Trophoblast cell (in vitro differentiated cells and primary cell): Measurements from ENCODE around the gene TOM1L2.
A peak's percentile ranks its signal among the peaks of the same experiment; 100 is the strongest.

Experiments
- DNase-seq, 2 donors: peaks; one replicate each; pipeline ENCODE4 v3.0.0-alpha.2; 2016
- H2AFZ ChIP-seq: 2 replicates; pipeline ENCODE4 v1.6.1; 2013; ENCODE audit warnings: low read length, moderate library complexity, mild to moderate bottlenecking; ENCODE audit not compliant: insufficient read depth, poor library complexity
- H2AK5ac ChIP-seq: 2 replicates; pipeline ENCODE4 v1.6.1; 2013; ENCODE audit warnings: mild to moderate bottlenecking, low read length
- H2BK120ac ChIP-seq: 2 replicates; pipeline ENCODE4 v1.6.1; 2013; ENCODE audit warnings: low read length, mild to moderate bottlenecking, moderate library complexity; ENCODE audit not compliant: insufficient read depth, poor library complexity
- H2BK12ac ChIP-seq: 2 replicates; pipeline ENCODE4 v1.6.1; 2013; ENCODE audit warnings: mild to moderate bottlenecking, low read length, moderate library complexity
- H2BK5ac ChIP-seq: 2 replicates; pipeline ENCODE4 v1.6.1; 2013; ENCODE audit warnings: low read length, low read depth, moderate library complexity, mild to moderate bottlenecking; ENCODE audit not compliant: poor library complexity
- H3K14ac ChIP-seq: 2 replicates; pipeline ENCODE4 v1.6.1; 2013; ENCODE audit warnings: mild to moderate bottlenecking, low read length
- H3K18ac ChIP-seq: 2 replicates; pipeline ENCODE4 v1.6.1; 2013; ENCODE audit warnings: mild to moderate bottlenecking, low read length
- H3K23ac ChIP-seq: 2 replicates; pipeline ENCODE4 v1.6.1; 2013; ENCODE audit warnings: low read length
- H3K27ac ChIP-seq: 2 replicates; pipeline ENCODE4 v1.5.1; 2013; ENCODE audit warnings: low read depth, mild to moderate bottlenecking, inconsistent platforms, low read length, moderate library complexity
- H3K27me3 ChIP-seq: 2 replicates; pipeline ENCODE4 v1.6.1; 2013; ENCODE audit warnings: inconsistent platforms, mild to moderate bottlenecking, low read length, moderate library complexity; ENCODE audit not compliant: insufficient read depth
- H3K36me3 ChIP-seq, 2 experiments: 1 replicate in 1 of 2; 2 replicates in 1 of 2; pipeline ENCODE4 v1.6.1; 2013; ENCODE audit warnings: low read length in 2 of 2, mild to moderate bottlenecking in 2 of 2, moderate library complexity in 1 of 2; ENCODE audit not compliant: insufficient read depth in 2 of 2, control insufficient read depth in 1 of 2
- H3K4ac ChIP-seq: 2 replicates; pipeline ENCODE4 v1.6.1; 2013; ENCODE audit warnings: low read depth, mild to moderate bottlenecking, low read length, moderate library complexity
- H3K4me1 ChIP-seq, 2 experiments: 1 replicate in 1 of 2; 2 replicates in 1 of 2; pipeline ENCODE4 v1.6.1; 2013; ENCODE audit warnings: low read length in 2 of 2, mild to moderate bottlenecking in 2 of 2, moderate library complexity in 1 of 2; ENCODE audit not compliant: insufficient read depth in 2 of 2, control insufficient read depth in 1 of 2
- H3K4me2 ChIP-seq: 2 replicates; pipeline ENCODE4 v1.6.1; 2013; ENCODE audit warnings: inconsistent platforms, mild to moderate bottlenecking, low read length, moderate library complexity
- H3K4me3 ChIP-seq: 2 replicates; pipeline ENCODE4 v1.5.1; 2013; ENCODE audit warnings: mild to moderate bottlenecking, low read depth, low read length, inconsistent platforms
- H3K79me1 ChIP-seq: one replicate; pipeline ENCODE4 v1.6.1; 2013; ENCODE audit warnings: low read length
- H3K79me2 ChIP-seq: 2 replicates; pipeline ENCODE4 v1.6.1; 2013; ENCODE audit warnings: low read length, mild to moderate bottlenecking; ENCODE audit not compliant: control insufficient read depth, insufficient read depth, poor library complexity
- H3K9ac ChIP-seq: 2 replicates; pipeline ENCODE4 v1.6.1; 2013; ENCODE audit warnings: mild to moderate bottlenecking, low read length
- H3K9me3 ChIP-seq: 2 replicates; pipeline ENCODE4 v1.6.1; 2013; ENCODE audit warnings: low read depth, mild to moderate bottlenecking, control low read depth, inconsistent platforms, low read length; ENCODE audit not compliant: insufficient read depth
- H4K12ac ChIP-seq: 2 replicates; pipeline ENCODE4 v1.6.1; 2013; ENCODE audit warnings: low read depth, mild to moderate bottlenecking, low read length, moderate library complexity
- H4K8ac ChIP-seq: 2 replicates; pipeline ENCODE4 v1.6.1; 2013; ENCODE audit warnings: low read depth, mild to moderate bottlenecking, low read length, moderate library complexity
- H4K91ac ChIP-seq: one replicate; pipeline ENCODE4 v1.6.1; 2013; ENCODE audit warnings: low read depth, mild to moderate bottlenecking, low read length, moderate library complexity
- WGBS: extraction: QIAGEN DNeasy Blood & Tissue Kit; methylation state at CpG from one replicate; pipeline ENCODE4 v1.1.7; 2013; ENCODE audit warnings: missing lambda C conversion rate; ENCODE audit not compliant: insufficient read length, insufficient coverage; ENCODE audit errors: extremely low coverage; 5-methylcytosine and 5-hydroxymethylcytosine counted together

Gene TOM1L2

DNA sequence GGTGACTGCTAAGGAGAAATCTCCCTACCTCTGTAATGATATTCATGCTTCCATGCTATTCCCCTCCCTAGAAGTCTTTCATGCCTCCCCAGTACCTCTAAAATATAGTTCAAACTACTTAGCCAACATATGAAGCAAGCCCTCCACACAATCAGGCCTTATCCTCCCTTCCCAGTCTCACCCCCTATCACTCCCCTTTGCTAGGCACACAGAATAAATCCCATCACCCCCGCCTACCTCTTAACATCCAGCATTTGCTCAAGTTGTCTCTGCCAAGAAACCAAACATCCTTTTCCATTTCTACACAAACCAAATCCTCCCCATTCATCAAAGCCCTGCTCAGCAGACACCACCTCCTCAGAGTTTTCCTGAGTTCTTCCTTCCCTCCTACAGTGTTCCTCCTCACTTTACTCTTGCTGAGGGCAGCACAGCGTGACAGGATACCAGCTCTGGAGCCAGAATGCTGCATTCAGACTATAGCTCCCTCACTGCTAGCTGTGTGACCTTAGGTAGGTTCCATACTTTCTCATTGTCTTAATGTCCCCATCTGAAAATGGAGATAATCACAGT is 7.0 kb downstream of the TOM1L2 start:
- no peak overlapping the region for H3K4me3 ChIP-seq
- no peak overlapping the region for H3K9ac ChIP-seq
- no peak overlapping the region for H2BK120ac ChIP-seq
- H3K4ac ChIP-seq: no peak overlapping the region
- no peak overlapping the region for H4K91ac ChIP-seq
- WGBS: no CpG with 5 or more reads among the region's 2 CpGs
- no peak overlapping the region for H2AK5ac ChIP-seq
- H2BK12ac ChIP-seq: no peak overlapping the region
- peaks cover 0 to 3% of the 10 kb centered on the region in 2 experiments for H3K36me3 ChIP-seq
- no peak overlapping the region for H3K18ac ChIP-seq
- H3K23ac ChIP-seq: no peak overlapping the region
- no peak for DNase-seq
- no peak overlapping the region for H3K27ac ChIP-seq
- peaks cover 6% of the 10 kb centered on the region for H3K79me1 ChIP-seq
- H3K4me1 ChIP-seq: peaks cover 8 to 15% of the 10 kb centered on the region in 2 experiments
- peaks cover 3% of the 10 kb centered on the region for H3K79me2 ChIP-seq
- H3K4me2 ChIP-seq: no peak overlapping the region
- no peak overlapping the region for H4K12ac ChIP-seq
- H4K8ac ChIP-seq: no peak overlapping the region
- no peak overlapping the region for H3K14ac ChIP-seq
- H2BK5ac ChIP-seq: no peak overlapping the region
- no peaks in the 10 kb centered on the region for H3K9me3 ChIP-seq
- no peaks in the 10 kb centered on the region for H3K27me3 ChIP-seq
- H2AFZ ChIP-seq: no peak overlapping the region

DNA sequence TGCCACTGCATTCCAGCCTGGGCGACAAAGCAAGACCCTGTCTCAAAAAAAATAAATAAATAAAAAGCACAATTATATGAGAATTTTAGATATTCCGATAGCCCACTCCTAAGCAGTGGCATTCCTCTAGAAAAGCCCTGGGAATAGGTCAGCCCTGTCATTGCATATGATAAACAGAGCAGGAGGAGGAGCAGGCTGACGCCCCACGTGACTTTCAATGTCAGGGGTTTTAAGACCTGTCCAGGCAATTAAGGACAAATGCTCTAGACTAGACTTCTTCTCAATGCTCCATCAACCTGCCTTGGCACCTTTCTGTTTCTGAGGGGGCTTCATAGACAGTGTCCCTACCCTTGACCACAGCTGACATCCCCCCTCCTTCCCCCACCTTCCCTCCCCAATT is 7.5 kb downstream of the TOM1L2 start:
- Histone ChIP-seq H2AFZ (no peak overlapping the region), H3K4me3 (no peak overlapping the region), H3K9me3 (no peaks in the 10 kb centered on the region), H4K8ac (no peak overlapping the region), H2AK5ac (no peak overlapping the region), H3K23ac (no peak overlapping the region), H2BK5ac (no peak overlapping the region), H3K9ac (no peak overlapping the region), H3K4me2 (no peak overlapping the region), H4K12ac (no peak overlapping the region), H3K79me2 (peaks cover 6% of the 10 kb centered on the region), H3K4ac (no peak overlapping the region), H2BK12ac (no peak overlapping the region), H3K79me1 (peaks cover 8% of the 10 kb centered on the region), H3K14ac (no peak overlapping the region), H4K91ac (no peak overlapping the region), H3K27ac (no peak overlapping the region), H3K27me3 (no peaks in the 10 kb centered on the region), H2BK120ac (no peak overlapping the region), H3K18ac (no peak overlapping the region), H3K36me3 (peaks cover 0 to 3% of the 10 kb centered on the region in 2 experiments), H3K4me1 (peaks cover 11 to 18% of the 10 kb centered on the region in 2 experiments)
- no CpG with 5 or more reads among the region's 4 CpGs for WGBS
- no peak for DNase-seq

DNA sequence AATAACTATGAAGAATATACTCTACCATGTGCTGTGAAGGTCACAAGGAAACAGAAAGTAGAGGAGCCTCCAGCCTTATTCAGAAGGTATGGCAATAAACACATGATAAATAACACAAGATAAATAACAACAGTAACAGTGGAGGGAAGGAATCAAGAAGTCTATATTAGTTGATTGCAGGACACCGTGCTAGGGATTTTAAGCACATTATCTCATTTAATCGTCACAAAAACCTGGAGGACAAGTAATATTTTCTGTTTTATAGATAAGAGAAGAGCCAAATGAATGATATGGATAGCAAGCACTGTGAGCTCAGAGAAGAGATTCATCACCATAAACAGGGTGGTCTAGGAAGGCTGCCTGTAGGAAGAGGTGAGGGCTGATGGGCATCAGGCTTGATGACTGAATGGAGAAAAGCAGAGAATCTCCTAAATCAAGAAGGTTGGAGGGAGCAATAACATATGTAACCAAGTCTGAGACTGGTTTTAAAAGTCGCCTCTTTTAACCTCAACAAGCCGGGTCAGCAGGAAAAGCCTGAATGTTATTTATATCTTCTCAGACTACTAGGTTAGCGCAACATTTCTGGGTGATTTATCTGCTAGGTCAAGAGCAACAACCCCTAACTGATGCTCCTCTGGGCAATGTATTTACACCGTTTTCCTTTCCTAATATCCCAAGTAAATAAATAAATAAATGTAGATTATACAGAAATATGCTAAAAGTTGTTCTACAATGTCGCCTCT is 8.3 kb downstream of the TOM1L2 start:
- Histone ChIP-seq H2BK12ac (no peak overlapping the region), H2BK120ac (peak overlapping the region; percentile 53), H3K9me3 (no peaks in the 10 kb centered on the region)

DNA sequence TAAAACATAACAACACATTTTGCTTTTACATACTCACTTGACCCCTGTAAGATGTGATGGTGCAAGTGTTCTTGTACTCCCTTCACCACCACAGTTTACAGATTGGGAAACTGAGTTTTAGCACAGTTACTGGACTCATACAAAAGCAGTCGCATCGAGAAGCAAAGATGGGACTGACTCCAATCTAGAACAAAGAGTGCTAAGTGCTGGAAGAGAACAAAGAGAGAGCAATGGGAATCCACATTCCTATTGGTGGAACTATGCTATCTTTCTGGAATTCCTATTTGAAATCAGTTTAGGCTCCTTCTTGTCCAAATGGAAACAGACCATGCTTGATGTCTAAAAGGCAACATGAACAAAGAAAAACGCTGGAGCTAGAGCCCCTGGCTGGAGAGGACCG is 9.1 kb downstream of the TOM1L2 start:
- H3K18ac ChIP-seq: no peak overlapping the region
- H3K4me2 ChIP-seq: no peak overlapping the region
- DNase-seq: no peak
- peak overlapping the region; percentile 47 for H2BK12ac ChIP-seq
- H4K12ac ChIP-seq: no peak overlapping the region
- no peak overlapping the region for H2BK5ac ChIP-seq
- no peak overlapping the region for H4K91ac ChIP-seq
- H3K14ac ChIP-seq: no peak overlapping the region
- H3K9me3 ChIP-seq: no peaks in the 10 kb centered on the region
- H2AK5ac ChIP-seq: no peak overlapping the region
- H2BK120ac ChIP-seq: no peak overlapping the region
- peaks cover 8% of the 10 kb centered on the region for H3K79me1 ChIP-seq
- peaks cover 6% of the 10 kb centered on the region for H3K79me2 ChIP-seq
- H3K27ac ChIP-seq: no peak overlapping the region
- H3K4me3 ChIP-seq: no peak overlapping the region
- peaks cover 14 to 22% of the 10 kb centered on the region in 2 experiments for H3K4me1 ChIP-seq
- no peak overlapping the region for H2AFZ ChIP-seq
- H3K9ac ChIP-seq: no peak overlapping the region
- no peak overlapping the region for H3K23ac ChIP-seq
- no CpG with 5 or more reads among the region's 4 CpGs for WGBS
- no peaks in the 10 kb centered on the region for H3K27me3 ChIP-seq
- peaks cover 0 to 3% of the 10 kb centered on the region in 2 experiments for H3K36me3 ChIP-seq
- H4K8ac ChIP-seq: no peak overlapping the region
- H3K4ac ChIP-seq: no peak overlapping the region

More for the DNA sequence above, 8.3 kb downstream of the TOM1L2 start:
- H3K79me2 ChIP-seq: peaks cover 6% of the 10 kb centered on the region
- H4K91ac ChIP-seq: no peak overlapping the region
- H3K36me3 ChIP-seq: peaks cover 0 to 3% of the 10 kb centered on the region in 2 experiments
- H4K8ac ChIP-seq: no peak overlapping the region
- H3K4me1 ChIP-seq: peaks cover 11 to 22% of the 10 kb centered on the region in 2 experiments
- H2AK5ac ChIP-seq: peak overlapping the region; percentile 90
- H3K14ac ChIP-seq: no peak overlapping the region
- H3K27ac ChIP-seq: no peak overlapping the region
- H3K9ac ChIP-seq: no peak overlapping the region
- H3K27me3 ChIP-seq: no peaks in the 10 kb centered on the region
- H4K12ac ChIP-seq: no peak overlapping the region
- WGBS: no CpG with 5 or more reads among the region's 7 CpGs
- no peak overlapping the region for H2BK5ac ChIP-seq
- no peak overlapping the region for H3K4me3 ChIP-seq
- no peak overlapping the region for H3K18ac ChIP-seq
- H2AFZ ChIP-seq: no peak overlapping the region
- H3K4ac ChIP-seq: peak overlapping the region; percentile 60
- DNase-seq: peak in 1 of 2 donors; percentile 52
- H3K23ac ChIP-seq: no peak overlapping the region
- no peak overlapping the region for H3K4me2 ChIP-seq
- peaks cover 8% of the 10 kb centered on the region for H3K79me1 ChIP-seq
